ENCODE results near the gene TTI1. TPM values are rescaled to one million over a fixed set of nuclear protein-coding genes. Genes with fewer than 3 reads are reported as not detected.

TTI1 gene
- total and polyA plus RNA-seq, 2 of the 13 experiments (the other 11 are each of a cell fraction or from before 2014, with no cell fraction given) = 22.9 to 39.8 TPM

DNA sequence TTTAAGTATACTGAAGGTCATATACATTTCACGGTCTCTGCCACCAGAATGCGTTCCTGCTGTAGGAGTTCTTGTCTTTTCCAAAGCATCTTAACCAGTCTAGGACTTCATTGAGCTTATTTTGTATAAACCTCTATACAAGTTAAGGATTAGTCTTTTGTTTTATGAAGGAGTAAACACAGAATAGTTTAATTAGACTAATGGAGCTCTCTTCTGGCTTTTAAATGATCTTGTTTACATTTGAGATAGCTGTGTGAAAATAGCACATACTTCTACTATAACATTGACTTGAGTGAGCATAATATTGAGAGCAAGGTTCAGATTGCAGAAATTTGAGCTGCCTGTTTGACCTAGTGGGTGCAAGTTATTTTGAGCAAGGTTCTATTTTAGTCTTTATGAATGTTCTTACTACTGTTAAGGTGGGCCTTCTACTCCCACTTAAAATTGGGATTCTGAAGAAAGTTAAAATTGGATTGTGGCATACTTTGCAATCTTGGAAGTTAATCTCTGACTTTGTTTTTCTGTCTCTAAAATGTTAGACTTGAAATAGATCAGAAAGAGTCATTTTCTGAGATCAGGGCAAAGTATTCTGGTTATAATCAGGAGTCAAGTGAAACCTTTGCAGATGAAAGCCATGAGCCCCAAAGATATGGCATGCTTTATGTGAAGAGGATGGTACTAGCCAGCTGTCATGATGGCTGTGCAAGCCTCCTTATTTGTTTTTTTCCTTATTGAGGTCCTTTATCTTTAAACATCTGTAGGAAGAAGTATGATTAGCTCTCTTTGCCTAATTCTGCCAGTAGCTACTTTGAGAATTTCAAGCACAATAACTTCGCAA lies 42.1 kb upstream of the TTI1 start (continued):
- TF ChIP-seq AHDC1 (CRISPR knock-in tag; IDR thresholded peaks at IDR 0.05; ENCODE audit: borderline replicate concordance) (peak; percentile 69; the same call in 1 of the 2 replicates), DPF2 (CRISPR knock-in tag; IDR thresholded peaks at IDR 0.05; ENCODE audit: borderline replicate concordance, low read depth) (peak; percentile 47; the same call in 1 of the 2 replicates), GATAD2A (CRISPR knock-in tag; IDR thresholded peaks at IDR 0.05) (peak; percentile 56), ATF1 (CRISPR knock-in tag; IDR thresholded peaks at IDR 0.05) (0 out of 2 replicates have a peak, but pooled peaks have one; percentile 31), ZNF232 (CRISPR knock-in tag; IDR thresholded peaks at IDR 0.05; ENCODE audit: borderline replicate concordance) (no peak), EP300 (IDR thresholded peaks at IDR 0.05; ENCODE audit: low read depth in 2 of 2, low read length in 2 of 2) (peak in 1 of 2 experiments; percentile 27; a peak in 1 of 4 replicates), EP300 (CRISPR knock-in tag; IDR thresholded peaks at IDR 0.05; ENCODE audit: borderline replicate concordance) (no peak), PRDM4 (CRISPR knock-in tag; IDR thresholded peaks at IDR 0.05; ENCODE audit: borderline replicate concordance) (no peak), ZNF33A (CRISPR knock-in tag; IDR thresholded peaks at IDR 0.05; ENCODE audit: borderline replicate concordance) (no peak), FOXA3 (CRISPR knock-in tag; IDR thresholded peaks at IDR 0.05) (peak; percentile 91), ZBTB25 (CRISPR knock-in tag; IDR thresholded peaks at IDR 0.05) (no peak), ZNF788 (CRISPR knock-in tag; IDR thresholded peaks at IDR 0.05; ENCODE audit: borderline replicate concordance) (no peak), CHD4 (IDR thresholded peaks at IDR 0.05; ENCODE audit: borderline replicate concordance, low read length) (peak; percentile 45; the same call in 1 of the 2 replicates), MYC (CRISPR knock-in tag; IDR thresholded peaks at IDR 0.05; ENCODE audit: borderline replicate concordance) (no peak), RBFOX2 (IDR thresholded peaks at IDR 0.05; ENCODE audit: low read depth, low read length) (no peak), BCL6 (CRISPR knock-in tag; IDR thresholded peaks at IDR 0.05) (peak; percentile 75)
- TF ChIP-seq, protein P1, sequence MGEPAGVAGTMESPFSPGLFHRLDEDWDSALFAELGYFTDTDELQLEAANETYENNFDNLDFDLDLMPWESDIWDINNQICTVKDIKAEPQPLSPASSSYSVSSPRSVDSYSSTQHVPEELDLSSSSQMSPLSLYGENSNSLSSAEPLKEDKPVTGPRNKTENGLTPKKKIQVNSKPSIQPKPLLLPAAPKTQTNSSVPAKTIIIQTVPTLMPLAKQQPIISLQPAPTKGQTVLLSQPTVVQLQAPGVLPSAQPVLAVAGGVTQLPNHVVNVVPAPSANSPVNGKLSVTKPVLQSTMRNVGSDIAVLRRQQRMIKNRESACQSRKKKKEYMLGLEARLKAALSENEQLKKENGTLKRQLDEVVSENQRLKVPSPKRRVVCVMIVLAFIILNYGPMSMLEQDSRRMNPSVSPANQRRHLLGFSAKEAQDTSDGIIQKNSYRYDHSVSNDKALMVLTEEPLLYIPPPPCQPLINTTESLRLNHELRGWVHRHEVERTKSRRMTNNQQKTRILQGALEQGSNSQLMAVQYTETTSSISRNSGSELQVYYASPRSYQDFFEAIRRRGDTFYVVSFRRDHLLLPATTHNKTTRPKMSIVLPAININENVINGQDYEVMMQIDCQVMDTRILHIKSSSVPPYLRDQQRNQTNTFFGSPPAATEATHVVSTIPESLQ (CRISPR knock-in tag; conservative IDR thresholded peaks at IDR 0.05) = no peak

Data from HepG2 (cell line).